HCT116 (cell line): ENCODE data around the gene CBFA2T2. TPM values are rescaled to one million over a fixed set of nuclear protein-coding genes. Genes with fewer than 3 reads are reported as not detected.

Experiments used
- ATAC-seq: fragments of 200-7000 bp; cut with Tn5 transposase; 2 replicates; pipeline ENCODE4 v1.9.1; 2020; ENCODE audit warnings: mild to moderate bottlenecking, moderate library complexity
- BruUV-seq: library from RNA; stranded (reverse); fragments of 400-500 nt; replicated peaks from 2 replicates; lab custom pipeline; 2021; lab: Mats Ljungman, UMichigan
- CTCF ChIA-PET: fragments of 300-600 bp; sonication (Branson Sonifier 250); formaldehyde crosslinking; loops from one replicate; lab custom pipeline; 2021; ENCODE audit warnings: antibody characterized with exemption; lab: Charles Lee
- POLR2A ChIA-PET: fragments of 300-600, 350-600 bp; sonication (Branson Sonifier 250); formaldehyde crosslinking; loops from one replicate; lab custom pipeline; 2021; ENCODE audit warnings: antibody characterized with exemption; lab: Charles Lee
- RAD21 ChIA-PET, 2 experiments: fragments of 300-600 bp; sonication (Branson Sonifier 250); formaldehyde crosslinking; loops; one replicate each; lab custom pipeline; 2023; ENCODE audit warnings: low total read pairs in 2 of 2; ENCODE audit not compliant: uncharacterized antibody in 2 of 2, unreplicated experiment in 2 of 2, low non-redundant PET in 1 of 2; lab: Charles Lee
- DNase-seq: peaks from one replicate; pipeline ENCODE4 v3.0.0-alpha.2; 2010; ENCODE audit warnings: low read depth, low spot score
- H2AFZ ChIP-seq: fragments of 200-600 bp; shearing (Covaris generic), sonication (generic); 2 replicates; pipeline ENCODE4 v1.6.1; 2017; ENCODE audit warnings: low read depth, mixed run types, mixed read lengths, antibody characterized with exemption, low read length; ENCODE audit not compliant: poor library complexity, severe bottlenecking
- H3K27ac ChIP-seq: 2 replicates; pipeline ENCODE4 v1.5.1; 2012; ENCODE audit warnings: low read depth, low read length
- H3K27me3 ChIP-seq: fragments of 200-600 bp; sonication (generic); 2 replicates; pipeline ENCODE4 v1.6.1; 2016; ENCODE audit warnings: mixed run types, low read length, mixed read lengths; ENCODE audit not compliant: insufficient read depth
- H3K36me3 ChIP-seq, 2 experiments: fragments of 200-500 bp in 1 of 2; fragments of 200-600 bp in 1 of 2; sonication (Bioruptor generic) in 1 of 2; sonication (generic) in 1 of 2; 2 replicates each; pipeline versions ENCODE4 v1.5.1 to v1.6.1; 2014 to 2016; ENCODE audit warnings: low read length in 2 of 2, inconsistent platforms in 1 of 2, mixed read lengths in 1 of 2, mixed run types in 1 of 2; ENCODE audit not compliant: insufficient read depth in 2 of 2, control insufficient read depth in 1 of 2
- H3K4me1 ChIP-seq, 2 experiments: fragments of 200-600 bp in 1 of 2; sonication (generic) in 1 of 2; 2 replicates each; pipeline versions ENCODE4 v1.5.1 to v1.6.1; 2012 to 2017; ENCODE audit warnings: low read length in 2 of 2, inconsistent platforms in 1 of 2, mild to moderate bottlenecking in 1 of 2, mixed read lengths in 1 of 2, mixed run types in 1 of 2, moderate library complexity in 1 of 2; ENCODE audit not compliant: insufficient read depth in 2 of 2, control insufficient read depth in 1 of 2
- H3K4me2 ChIP-seq: fragments of 200-600 bp; sonication (generic); 2 replicates; pipeline ENCODE4 v1.6.1; 2017; ENCODE audit warnings: mixed run types, low read length, mixed read lengths
- H3K4me3 ChIP-seq, 2 experiments: fragments of 200-600 bp in 1 of 2; sonication (generic) in 1 of 2; replicated peaks in 1 of 2; 2 replicates each; pipeline ENCODE4 v1.5.1; 2011 to 2016; ENCODE audit warnings: low read length in 2 of 2, control low read depth in 1 of 2, low read depth in 1 of 2, mild to moderate bottlenecking in 1 of 2, mixed read lengths in 1 of 2, mixed run types in 1 of 2
- H3K79me2 ChIP-seq: fragments of 200-600 bp; sonication (generic); 2 replicates; pipeline ENCODE4 v1.6.1; 2017; ENCODE audit warnings: mild to moderate bottlenecking, mixed run types, low read length, moderate library complexity, mixed read lengths; ENCODE audit not compliant: insufficient read depth
- H3K9ac ChIP-seq: fragments of 200-600 bp; sonication (generic); 2 replicates; pipeline ENCODE4 v1.6.1; 2016; ENCODE audit warnings: low read length, mixed read lengths
- H3K9me2 ChIP-seq: fragments of 200-600 bp; sonication (generic), shearing (Covaris generic); 2 replicates; pipeline ENCODE4 v1.6.1; 2017; ENCODE audit warnings: mixed run types, mild to moderate bottlenecking, moderate library complexity; ENCODE audit not compliant: insufficient read depth
- H3K9me3 ChIP-seq, 2 experiments: fragments of 200-500 bp in 1 of 2; fragments of 200-600 bp in 1 of 2; sonication (Bioruptor generic) in 1 of 2; sonication (generic) in 1 of 2; 2 replicates each; pipeline ENCODE4 v1.6.1; 2014 to 2017; ENCODE audit warnings: low read length in 2 of 2, mixed read lengths in 2 of 2, inconsistent platforms in 1 of 2, low read depth in 1 of 2, mild to moderate bottlenecking in 1 of 2, mixed run types in 1 of 2, moderate library complexity in 1 of 2; ENCODE audit not compliant: control insufficient read depth in 1 of 2, insufficient read depth in 1 of 2
- H4K20me1 ChIP-seq: fragments of 200-600 bp; sonication (generic), shearing (Covaris generic); 2 replicates; pipeline ENCODE4 v1.6.1; 2017; ENCODE audit warnings: mixed run types, mild to moderate bottlenecking, moderate library complexity; ENCODE audit not compliant: insufficient read depth
- ATF3 ChIP-seq: IDR thresholded peaks from 2 replicates; pipeline ENCODE4 v1.6.1; 2012
- CBX3 ChIP-seq: IDR thresholded peaks from 2 replicates; pipeline ENCODE4 v1.6.1; 2012; ENCODE audit warnings: low read depth
- CEBPB ChIP-seq: IDR thresholded peaks from 2 replicates; pipeline ENCODE4 v1.6.1; 2012; ENCODE audit warnings: low read depth
- EZH2 ChIP-seq: fragments of 200-600 bp; sonication (generic); IDR thresholded peaks from 2 replicates; pipeline ENCODE4 v1.6.1; 2017; ENCODE audit warnings: antibody characterized with exemption, mixed run types
- EZH2phosphoT487 ChIP-seq: fragments of 200-600 bp; IDR thresholded peaks from 2 replicates; pipeline ENCODE4 v1.6.1; 2018; ENCODE audit warnings: antibody characterized with exemption, borderline replicate concordance
- FOSL1 ChIP-seq: IDR thresholded peaks from 2 replicates; pipeline ENCODE4 v1.6.1; 2012; ENCODE audit warnings: low read depth
- POLR2AphosphoS5 ChIP-seq: IDR thresholded peaks from 2 replicates; pipeline ENCODE4 v1.6.1; 2011; ENCODE audit warnings: mild to moderate bottlenecking, low read depth, low read length, moderate library complexity
- RAD21 ChIP-seq: IDR thresholded peaks from 2 replicates; pipeline ENCODE4 v1.6.1; 2012; ENCODE audit warnings: low read depth, mild to moderate bottlenecking
- SRF ChIP-seq: IDR thresholded peaks from 2 replicates; pipeline ENCODE4 v1.6.1; 2012; ENCODE audit warnings: low read depth
- TCF7L2 ChIP-seq: IDR thresholded peaks from 2 replicates; pipeline ENCODE4 v1.7.0; 2011; ENCODE audit warnings: borderline replicate concordance, inconsistent platforms; ENCODE audit not compliant: insufficient read depth, insufficient read length; ENCODE audit errors: extremely low read depth
- YY1 ChIP-seq: IDR thresholded peaks from 2 replicates; pipeline ENCODE4 v1.6.1; 2011; ENCODE audit warnings: low read length, low read depth, moderate library complexity, mild to moderate bottlenecking; ENCODE audit not compliant: insufficient replicate concordance; ENCODE audit errors: extremely low read depth
- ZBTB33 ChIP-seq: IDR thresholded peaks from 2 replicates; pipeline ENCODE4 v1.6.1; 2011; ENCODE audit warnings: mild to moderate bottlenecking, low read length, moderate library complexity; ENCODE audit not compliant: insufficient replicate concordance; ENCODE audit errors: extremely low read depth
- ZFX ChIP-seq: fragments of 450-650 bp; IDR thresholded peaks from 2 replicates; pipeline ENCODE4 v1.6.1; 2017
- ZNF274 ChIP-seq: fragments of 200-500 bp; sonication (Bioruptor generic); IDR thresholded peaks from 2 replicates; pipeline ENCODE4 v1.6.1; 2014; ENCODE audit warnings: mild to moderate bottlenecking, low read depth, low read length, inconsistent platforms
- intact Hi-C: fragments of 100-400 bp; cut with micrococcal nuclease; formaldehyde crosslinking; loops from 2 replicates; pipeline ENCODE4 v1.10.0; 2022
- total RNA-seq: library from RNA; stranded (reverse); gene quantifications from one replicate; pipeline ENCODE4 v1.2.1, GENCODE V29; 2021; ENCODE audit not compliant: unreplicated experiment

CBFA2T2 gene
- total RNA-seq, 1 experiment from 2014 or later: 8.0 TPM

DNA sequence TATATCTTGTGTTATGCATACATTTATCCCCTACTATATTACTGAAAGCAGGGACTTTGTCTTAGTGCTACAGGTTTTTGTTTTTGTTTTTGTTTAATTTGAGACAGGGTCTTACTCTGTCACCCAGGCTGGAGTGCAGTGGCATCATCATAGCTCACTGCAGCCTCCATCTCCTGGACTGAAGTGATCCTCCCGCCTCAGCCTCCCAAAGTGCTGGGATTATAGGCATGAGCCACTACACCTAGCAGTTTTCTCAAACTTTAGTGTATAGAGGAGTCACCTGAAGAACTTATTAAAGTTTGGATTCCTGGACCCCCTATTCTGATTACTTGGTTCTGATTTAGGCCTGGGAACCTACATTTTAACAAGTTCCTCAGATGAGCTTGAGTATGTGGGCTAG, 51.9 kb downstream of the CBFA2T2 start:
- no peaks in the 10 kb centered on the region for H4K20me1 ChIP-seq
- H3K4me3 ChIP-seq: no peak overlapping the region
- CTCF ChIA-PET: no interaction called here
- no peak overlapping the region for H3K27ac ChIP-seq
- H3K4me2 ChIP-seq: no peak overlapping the region
- no peak overlapping the region for H2AFZ ChIP-seq
- TF ChIP-seq CBX3 (no peak), POLR2AphosphoS5 (no peak), TCF7L2 (no peak), ZFX (no peak), YY1 (no peak), FOSL1 (no peak), ZBTB33 (no peak), ZNF274 (no peak)
- TF ChIP-seq, all 23 proteins: peak for 0
- Histone ChIP-seq H3K36me3 (no peaks in the 10 kb centered on the region), H3K9ac (no peak overlapping the region), H3K9me3 (no peaks in the 10 kb centered on the region), H3K4me1 (peaks cover 0 to 3% of the 10 kb centered on the region in 2 experiments; a peak in 2 of 4 replicates), H3K9me2 (no peaks in the 10 kb centered on the region), H3K27me3 (no peaks in the 10 kb centered on the region), H3K79me2 (no peaks in the 10 kb centered on the region; the same call in 1 of the 2 replicates)
- intact Hi-C loops: no loop called here
- DNase-seq (no peak), ATAC-seq (no peak)
- POLR2A ChIA-PET: no interaction called here
- no TSS peak for BruUV-seq
- RAD21 ChIA-PET: no interaction called here

DNA sequence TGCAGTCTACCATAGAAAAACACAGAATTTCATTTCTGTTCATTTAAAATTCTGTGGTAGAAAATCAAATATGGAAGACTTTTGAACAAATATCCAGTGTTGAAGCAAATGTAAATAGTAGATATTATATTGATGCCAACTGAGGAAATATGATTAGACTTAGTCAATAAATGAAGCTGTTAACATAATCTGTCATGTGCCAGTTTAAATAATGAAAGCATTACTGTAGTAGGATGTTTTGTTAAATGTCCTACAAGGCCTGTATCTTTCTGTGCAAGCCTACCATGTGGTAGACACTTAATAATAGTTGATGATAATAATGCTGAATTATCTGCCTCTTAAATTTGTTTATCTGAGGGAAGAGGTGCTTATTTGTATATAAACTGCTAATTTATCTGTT, 55.9 kb downstream of the CBFA2T2 start:
- POLR2A ChIA-PET: no interaction called here
- no TSS peak for BruUV-seq
- CTCF ChIA-PET: no interaction called here

More for the DNA sequence above, 55.9 kb downstream of the CBFA2T2 start:
- ATAC-seq: no peak
- Histone ChIP-seq H3K36me3 (no peaks in the 10 kb centered on the region), H4K20me1 (no peaks in the 10 kb centered on the region), H3K27ac (no peak overlapping the region), H3K9ac (no peak overlapping the region), H3K4me3 (no peak overlapping the region), H3K27me3 (no peaks in the 10 kb centered on the region), H3K4me1 (peaks cover 0 to 6% of the 10 kb centered on the region in 2 experiments; a peak in 2 of 4 replicates), H3K79me2 (no peaks in the 10 kb centered on the region; the same call in none of the 2 replicates), H3K9me3 (no peaks in the 10 kb centered on the region), H2AFZ (no peak overlapping the region), H3K9me2 (no peaks in the 10 kb centered on the region), H3K4me2 (no peak overlapping the region)
- DNase-seq: no peak
- intact Hi-C loops: no loop called here
- RAD21 ChIA-PET: no interaction called here
- TF ChIP-seq ZBTB33: no peak
- no peak for TF ChIP-seq EZH2phosphoT487
- TF ChIP-seq ATF3: no peak
- no peak for TF ChIP-seq CEBPB
- no peak for TF ChIP-seq SRF
- TF ChIP-seq EZH2: no peak
- no peak for TF ChIP-seq RAD21
- no peak for TF ChIP-seq TCF7L2
